IgD-negative memory B cell (primary cell): Measurements from ENCODE around the gene TIMP3. TPM values are rescaled to one million over a fixed set of nuclear protein-coding genes. Genes with fewer than 3 reads are reported as not detected.

Experiments used
- H3K27ac Mint-ChIP-seq, 3 donors: one replicate each; pipeline ENCODE4 v1.8.0; 2020 to 2022; ENCODE audit warnings: mild to moderate bottlenecking in 3 of 3, mixed read lengths in 3 of 3, moderate library complexity in 1 of 3
- H3K27me3 Mint-ChIP-seq: one replicate; pipeline ENCODE4 v1.8.0; 2021; ENCODE audit warnings: mixed read lengths
- H3K36me3 Mint-ChIP-seq: one replicate; pipeline ENCODE4 v1.8.0; 2020; ENCODE audit warnings: mild to moderate bottlenecking, mixed read lengths
- H3K4me1 Mint-ChIP-seq, 3 donors: one replicate each; pipeline ENCODE4 v1.8.0; 2020 to 2022; ENCODE audit warnings: mixed read lengths in 3 of 3, mild to moderate bottlenecking in 1 of 3
- H3K4me3 Mint-ChIP-seq, 4 donors: one replicate each; pipeline ENCODE4 v1.8.0; 2020 to 2022; ENCODE audit warnings: mild to moderate bottlenecking in 4 of 4, mixed read lengths in 4 of 4, moderate library complexity in 3 of 4
- H3K9me3 Mint-ChIP-seq, 3 donors: one replicate each; pipeline ENCODE4 v1.8.0; 2020 to 2021; ENCODE audit warnings: mixed read lengths in 3 of 3, mild to moderate bottlenecking in 1 of 3
- polyA plus RNA-seq: library from polyadenylated mRNA; unstranded; fragments of 300-500 nt; fragmentation: Illumina TruSeq; gene quantifications from one replicate; pipeline ENCODE4 v1.2.3, GENCODE V29; 2021

TIMP3 gene
- polyA plus RNA-seq, 1 donor from 2014 or later = not detected

DNA sequence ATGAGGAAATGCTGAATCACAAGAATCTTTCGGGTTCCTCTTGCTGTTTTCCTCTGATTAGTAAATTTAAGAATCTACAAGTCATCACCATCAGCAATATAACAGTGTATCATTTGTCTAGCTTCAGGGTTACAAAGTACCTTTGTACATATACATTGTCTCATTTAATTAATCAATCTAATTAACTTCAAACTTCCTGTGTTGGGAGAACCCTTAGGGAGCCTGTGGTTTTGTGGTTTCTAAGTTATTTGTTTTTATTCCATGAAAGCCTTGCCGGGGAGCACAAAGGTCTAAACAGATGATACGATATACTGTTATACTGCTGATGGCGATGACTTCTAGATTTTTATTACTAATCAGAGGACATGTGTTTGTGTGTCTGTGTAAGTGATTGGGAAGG, 41.0 kb downstream of the TIMP3 start:
- Mint-ChIP-seq H3K36me3 (no peaks in the 10 kb centered on the region), H3K27me3 (peaks cover 10% of the 10 kb centered on the region), H3K4me1 (peaks cover 0 to 2% (median 0%) of the 10 kb centered on the region in 3 donors), H3K4me3 (no peak overlapping the region), H3K27ac (no peak overlapping the region), H3K9me3 (no peaks in the 10 kb centered on the region)

GRCh38 chr22:32843300-32843699, 41.8 kb downstream of the TIMP3 start:
- Mint-ChIP-seq H3K4me3 (no peak overlapping the region), H3K36me3 (no peaks in the 10 kb centered on the region), H3K4me1 (peaks cover 0 to 2% (median 0%) of the 10 kb centered on the region in 3 donors), H3K27ac (no peak overlapping the region), H3K9me3 (no peaks in the 10 kb centered on the region), H3K27me3 (peaks cover 11% of the 10 kb centered on the region)

DNA sequence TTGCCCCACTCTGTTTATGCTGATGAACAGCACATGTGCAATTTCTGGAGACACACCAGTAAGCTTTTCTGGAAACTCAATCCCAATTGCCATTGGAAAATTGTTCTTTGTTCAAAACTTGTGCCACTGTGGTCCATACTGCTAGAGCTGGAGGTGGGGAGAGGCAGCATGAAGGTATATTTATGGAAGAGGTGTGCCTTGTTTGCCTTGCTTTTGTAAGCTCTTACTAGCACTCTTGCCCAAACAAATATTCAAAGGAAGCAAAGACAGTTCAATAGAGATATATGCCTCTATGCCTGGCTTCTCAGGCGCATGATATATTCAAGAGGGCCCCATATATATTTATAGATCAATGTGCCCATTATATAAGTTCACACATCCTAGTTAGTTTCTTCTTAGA, 42.7 kb downstream of the TIMP3 start:
- H3K9me3 Mint-ChIP-seq = no peaks in the 10 kb centered on the region
- H3K27ac Mint-ChIP-seq = no peak overlapping the region
- peaks cover 9% of the 10 kb centered on the region for H3K27me3 Mint-ChIP-seq
- H3K36me3 Mint-ChIP-seq = no peaks in the 10 kb centered on the region
- H3K4me1 Mint-ChIP-seq = peaks cover 0 to 2% (median 0%) of the 10 kb centered on the region in 3 donors
- H3K4me3 Mint-ChIP-seq = no peak overlapping the region

- Mint-ChIP-seq H3K4me1 (peaks cover 0 to 2% (median 0%) of the 10 kb centered on the region in 3 donors), H3K4me3 (no peak overlapping the region), H3K27ac (no peak overlapping the region), H3K27me3 (peaks cover 4% of the 10 kb centered on the region), H3K36me3 (no peaks in the 10 kb centered on the region), H3K9me3 (no peaks in the 10 kb centered on the region)
Measured at GRCh38 chr22:32846780-32847491, 45.4 kb downstream of the TIMP3 start.

- Mint-ChIP-seq H3K27me3 (peaks cover 7% of the 10 kb centered on the region), H3K27ac (no peak overlapping the region), H3K9me3 (no peaks in the 10 kb centered on the region), H3K4me3 (no peak overlapping the region), H3K4me1 (peaks cover 0 to 2% (median 2%) of the 10 kb centered on the region in 3 donors), H3K36me3 (no peaks in the 10 kb centered on the region)
Measured at GRCh38 chr22:32848226-32848625, 46.7 kb downstream of the TIMP3 start.

- no peaks in the 10 kb centered on the region for H3K36me3 Mint-ChIP-seq
- peaks cover 0 to 3% (median 2%) of the 10 kb centered on the region in 3 donors for H3K4me1 Mint-ChIP-seq
- H3K27ac Mint-ChIP-seq = no peak overlapping the region
- H3K9me3 Mint-ChIP-seq = no peaks in the 10 kb centered on the region
- H3K27me3 Mint-ChIP-seq = peaks cover 7% of the 10 kb centered on the region
- H3K4me3 Mint-ChIP-seq = no peak overlapping the region
Measured at GRCh38 chr22:32849501-32849900, 48.0 kb downstream of the TIMP3 start.

GRCh38 chr22:32850157-32850556, 48.7 kb downstream of the TIMP3 start:
- H3K27me3 Mint-ChIP-seq = peaks cover 12% of the 10 kb centered on the region
- no peak overlapping the region for H3K27ac Mint-ChIP-seq
- no peaks in the 10 kb centered on the region for H3K9me3 Mint-ChIP-seq
- H3K4me1 Mint-ChIP-seq = peaks cover 0 to 3% (median 2%) of the 10 kb centered on the region in 3 donors
- no peak overlapping the region for H3K4me3 Mint-ChIP-seq
- H3K36me3 Mint-ChIP-seq = no peaks in the 10 kb centered on the region

GRCh38 chr22:32850591-32851517, 49.3 kb downstream of the TIMP3 start:
- Mint-ChIP-seq H3K36me3 (no peaks in the 10 kb centered on the region), H3K4me1 (peaks cover 0 to 3% (median 2%) of the 10 kb centered on the region in 3 donors), H3K4me3 (no peak overlapping the region), H3K27me3 (peaks cover 12% of the 10 kb centered on the region), H3K27ac (no peak overlapping the region), H3K9me3 (no peaks in the 10 kb centered on the region)

- no peak overlapping the region for H3K4me3 Mint-ChIP-seq
- peaks cover 10% of the 10 kb centered on the region for H3K27me3 Mint-ChIP-seq
- no peak overlapping the region for H3K27ac Mint-ChIP-seq
- H3K36me3 Mint-ChIP-seq = no peaks in the 10 kb centered on the region
- no peaks in the 10 kb centered on the region for H3K9me3 Mint-ChIP-seq
- peaks cover 0 to 3% (median 0%) of the 10 kb centered on the region in 3 donors for H3K4me1 Mint-ChIP-seq
Measured at GRCh38 chr22:32852395-32853251, 51.1 kb downstream of the TIMP3 start.

DNA sequence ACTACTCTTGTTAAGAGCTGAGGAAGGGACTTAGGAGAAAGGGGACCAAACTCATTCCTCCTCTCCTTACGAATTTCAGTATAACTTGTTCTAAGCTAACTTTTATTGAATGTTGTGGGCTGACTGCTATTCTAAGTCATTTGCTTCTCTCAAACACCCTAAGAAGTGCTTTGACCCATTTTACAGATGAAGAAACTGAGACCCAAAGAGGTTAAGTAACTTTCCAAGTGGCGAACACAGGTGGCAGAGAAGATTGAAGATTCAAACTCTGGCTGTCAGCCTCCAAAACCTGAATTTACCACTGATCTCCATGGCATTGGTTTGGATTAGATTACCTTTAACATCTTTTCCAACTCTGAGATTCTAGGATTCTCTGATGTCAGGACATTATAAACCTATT, 52.2 kb downstream of the TIMP3 start:
- Mint-ChIP-seq H3K4me3 (no peak overlapping the region), H3K4me1 (peaks cover 0 to 3% (median 0%) of the 10 kb centered on the region in 3 donors), H3K27ac (no peak overlapping the region), H3K27me3 (peaks cover 10% of the 10 kb centered on the region), H3K9me3 (no peaks in the 10 kb centered on the region), H3K36me3 (no peaks in the 10 kb centered on the region)

GRCh38 chr22:32854351-32854804, 52.9 kb downstream of the TIMP3 start:
- Mint-ChIP-seq H3K27me3 (peaks cover 10% of the 10 kb centered on the region), H3K4me1 (peaks cover 0 to 3% (median 0%) of the 10 kb centered on the region in 3 donors), H3K36me3 (no peaks in the 10 kb centered on the region), H3K27ac (no peak overlapping the region), H3K4me3 (no peak overlapping the region), H3K9me3 (no peaks in the 10 kb centered on the region)

GRCh38 chr22:32855045-32855756, 53.7 kb downstream of the TIMP3 start:
- no peak overlapping the region for H3K27ac Mint-ChIP-seq
- H3K4me3 Mint-ChIP-seq = no peak overlapping the region
- peaks cover 0 to 3% (median 0%) of the 10 kb centered on the region in 3 donors for H3K4me1 Mint-ChIP-seq
- H3K27me3 Mint-ChIP-seq = peaks cover 10% of the 10 kb centered on the region
- H3K9me3 Mint-ChIP-seq = no peaks in the 10 kb centered on the region
- no peaks in the 10 kb centered on the region for H3K36me3 Mint-ChIP-seq

- Mint-ChIP-seq H3K4me1 (peaks cover 0 to 1% (median under 1%) of the 10 kb centered on the region in 3 donors), H3K4me3 (no peak overlapping the region), H3K9me3 (peaks cover 0 to 2% (median 0%) of the 10 kb centered on the region in 3 donors), H3K27ac (no peak overlapping the region), H3K27me3 (peaks cover 7% of the 10 kb centered on the region), H3K36me3 (no peaks in the 10 kb centered on the region)
Measured at GRCh38 chr22:32858121-32858703, 56.7 kb downstream of the TIMP3 start.

- Mint-ChIP-seq H3K27me3 (peaks cover 7% of the 10 kb centered on the region), H3K36me3 (no peaks in the 10 kb centered on the region), H3K4me3 (no peak overlapping the region), H3K9me3 (peaks cover 0 to 2% (median 0%) of the 10 kb centered on the region in 3 donors), H3K27ac (no peak overlapping the region), H3K4me1 (peaks cover 0 to 1% (median 0%) of the 10 kb centered on the region in 3 donors)
Measured at GRCh38 chr22:32858957-32859356, 57.5 kb downstream of the TIMP3 start.
